Activated T-cell treated with anti-CD3 and anti-CD28 coated beads for 4 hours (primary cell): ENCODE measurements around the gene DUT.
"Not testable (repeated sequence)": the region's sequence is repeated elsewhere in the genome, so short reads cannot be mapped to it uniquely, and the experiment has no call there.

Experiments
- DNase-seq: peaks from one replicate; pipeline ENCODE4 v3.0.0-alpha.2; 2020

Gene DUT

DNA sequence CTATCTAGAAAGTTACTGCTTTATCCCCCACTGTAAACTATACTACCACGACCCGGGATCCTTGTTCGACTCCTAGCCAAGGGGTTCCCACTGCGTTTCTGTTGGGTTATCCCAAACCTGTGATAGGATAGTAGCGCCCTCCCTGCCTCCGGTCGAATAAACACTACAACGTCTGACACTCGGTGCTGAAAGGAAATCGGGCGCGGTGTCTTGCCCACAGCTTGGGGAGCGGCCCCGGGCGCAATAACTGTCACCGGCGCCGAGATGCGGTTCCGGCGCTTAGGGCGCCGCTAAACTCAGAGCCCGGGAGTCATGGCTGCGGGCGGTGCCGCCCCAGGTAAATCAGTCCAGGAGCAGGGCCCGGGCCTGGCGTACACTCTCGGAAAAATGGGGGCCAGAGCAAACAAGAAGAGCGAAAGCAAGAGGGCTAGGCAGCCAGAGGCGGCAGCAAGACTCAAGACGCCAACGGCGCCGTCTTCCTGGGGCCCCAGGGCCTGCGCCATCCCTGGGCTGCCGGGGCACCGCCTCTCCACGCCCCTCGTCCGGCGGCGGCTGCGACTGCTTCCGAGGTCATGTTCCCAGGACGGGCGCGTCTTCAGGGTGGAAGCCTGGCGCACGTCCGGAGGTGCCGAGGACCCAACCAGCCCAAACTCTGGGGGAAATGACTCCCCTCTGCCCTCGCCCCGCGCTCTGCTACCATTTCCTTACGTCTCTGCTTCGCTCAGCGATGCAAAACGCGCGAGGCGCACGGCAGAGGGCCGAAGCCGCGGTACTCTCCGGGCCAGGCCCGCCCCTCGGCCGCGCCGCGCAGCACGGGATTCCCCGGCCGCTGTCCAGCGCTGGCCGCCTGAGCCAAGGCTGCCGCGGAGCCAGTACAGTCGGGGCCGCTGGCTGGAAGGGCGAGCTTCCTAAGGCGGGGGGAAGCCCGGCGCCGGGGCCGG is at the start of gene DUT:
Gene DUT (plus strand): TSS at position 575 of the 941 bp plus-strand sequence. CDS start 87 bp downstream, at position 662.
- DNase-seq, result peak; percentile 55

DNA sequence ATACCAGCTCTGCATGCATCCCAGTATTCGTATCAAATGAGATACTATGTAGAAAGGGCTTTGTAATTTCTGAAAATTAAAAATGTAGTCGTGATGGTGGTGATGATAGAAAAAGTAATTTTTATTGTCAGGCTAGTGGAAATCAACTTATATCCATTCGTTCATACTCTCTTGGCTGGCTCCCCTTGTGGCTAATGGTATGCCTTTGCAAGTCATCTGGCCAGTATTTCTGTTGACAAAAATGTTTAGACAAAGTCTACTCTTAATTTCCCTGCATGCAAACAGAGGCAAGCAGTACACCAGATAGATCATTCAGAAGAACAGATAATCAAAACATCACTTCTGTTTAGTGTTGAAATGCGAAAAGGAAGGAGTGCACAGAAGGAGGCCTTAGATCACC is 49.6 kb upstream of the DUT start:
- no peak for DNase-seq

DNA sequence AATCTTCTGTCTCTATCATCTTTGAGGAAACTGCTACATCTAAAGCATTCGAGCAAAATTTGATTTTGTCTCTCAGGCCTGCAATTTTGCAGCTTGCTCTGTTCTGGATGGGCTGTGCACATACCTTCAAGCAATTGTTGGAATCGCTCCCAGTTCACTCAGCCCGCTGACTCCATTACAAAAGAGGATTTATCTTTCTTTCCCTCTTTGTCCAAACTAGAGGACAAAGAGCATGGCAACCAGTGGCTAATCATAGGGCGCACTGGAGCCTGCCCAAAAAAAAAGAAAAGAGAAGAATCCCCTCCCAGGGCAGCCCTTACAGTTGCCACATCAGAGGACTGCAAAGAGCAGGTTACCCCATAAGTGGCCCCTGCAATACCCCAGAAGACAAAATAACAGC is 49.0 kb upstream of the DUT start:
- DNase-seq, result no peak

DNA sequence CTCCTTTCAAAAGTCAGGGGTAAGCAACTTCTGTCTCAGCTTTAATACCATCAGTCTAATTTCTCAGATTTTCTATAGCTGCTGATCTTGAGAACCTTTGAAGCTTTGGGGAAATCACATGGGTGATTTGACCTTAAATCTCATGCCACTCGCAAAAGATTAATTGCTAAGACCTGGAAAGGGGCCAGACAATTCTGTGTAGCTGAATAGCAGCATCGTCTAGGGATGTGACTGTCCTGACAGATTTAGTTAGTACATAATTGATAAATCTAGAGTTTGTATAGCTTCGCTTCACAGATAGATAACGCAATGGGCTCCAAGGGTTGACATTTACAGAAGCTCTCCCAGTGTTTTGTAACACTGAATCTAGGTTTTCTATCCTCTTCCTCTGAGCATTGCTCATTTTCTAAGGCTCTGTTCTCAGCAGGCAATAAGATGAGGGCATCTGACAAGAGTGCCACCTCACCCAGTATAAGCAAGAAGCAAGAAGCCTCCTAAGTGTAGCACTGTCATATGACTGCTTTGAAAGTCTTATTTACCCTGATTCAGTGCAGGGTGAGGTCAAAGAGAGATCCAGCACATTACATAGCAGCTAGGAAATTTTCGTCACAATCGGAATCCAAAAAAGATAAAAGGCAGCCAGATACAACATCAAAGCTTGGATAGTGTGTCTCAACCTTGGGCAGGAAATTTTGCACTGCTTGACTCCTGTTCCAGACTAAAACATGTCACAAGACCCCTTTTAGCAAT is 47.7 kb upstream of the DUT start:
- DNase-seq, result no peak

DNA sequence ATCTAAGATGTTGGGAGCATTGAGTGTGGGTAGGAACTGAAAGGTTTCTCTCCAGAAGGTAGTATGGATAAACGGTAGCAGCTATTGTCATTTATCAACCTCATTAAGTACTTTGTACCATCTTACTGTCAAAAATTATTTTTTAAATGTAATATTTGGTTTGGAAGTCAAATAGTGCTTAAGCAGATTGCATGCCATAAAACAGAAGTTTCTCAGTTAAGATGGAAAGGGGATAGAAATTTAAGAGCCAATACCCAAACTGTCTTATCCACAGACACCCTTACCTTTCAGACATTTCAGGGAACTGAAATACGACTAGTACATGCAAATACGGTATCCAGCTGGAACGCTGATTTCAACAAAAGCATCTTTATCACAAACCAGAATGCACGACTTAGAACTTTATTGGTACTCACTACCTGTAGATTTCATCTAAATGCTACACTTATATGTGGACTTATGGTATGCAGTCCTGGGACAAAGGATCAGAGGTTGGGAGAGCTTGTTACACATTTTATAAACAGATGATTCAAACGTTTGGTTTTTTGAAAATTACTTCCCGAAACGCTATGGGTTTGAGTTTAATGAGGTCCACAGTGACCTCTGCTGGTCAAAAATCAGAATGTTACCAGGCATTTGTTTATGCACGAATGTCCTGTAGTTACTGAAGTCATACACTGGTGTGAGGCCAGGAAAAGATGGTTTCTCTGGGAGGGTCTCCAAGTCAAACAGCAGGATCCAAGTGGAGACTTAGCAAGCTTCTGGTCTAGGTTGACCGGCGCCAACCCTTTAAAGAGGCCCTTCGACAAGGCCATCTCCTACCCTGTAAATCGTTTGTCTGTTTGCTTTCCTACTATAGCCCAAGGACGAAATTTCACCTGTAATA is 45.7 kb upstream of the DUT start:
- DNase-seq, result peak; percentile 8

DNA sequence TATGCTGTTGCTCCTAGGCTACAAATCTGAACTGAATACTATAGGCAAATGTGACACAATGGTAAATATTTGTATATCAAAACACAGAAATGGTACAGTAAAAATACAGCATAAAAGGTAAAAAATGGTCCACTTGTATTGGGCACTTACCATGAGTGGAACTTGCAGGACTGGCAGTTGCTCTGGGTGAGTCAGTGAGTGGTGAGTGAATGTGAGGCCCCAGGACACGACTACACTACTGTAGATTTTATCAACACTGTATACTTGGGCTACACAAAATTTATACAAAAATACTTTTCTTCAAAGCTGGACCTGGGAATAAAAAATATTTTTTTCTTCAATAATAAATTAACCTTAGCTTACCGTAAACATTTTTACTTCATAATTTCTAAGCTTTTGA is 41.6 kb upstream of the DUT start:
- no peak for DNase-seq

DNA sequence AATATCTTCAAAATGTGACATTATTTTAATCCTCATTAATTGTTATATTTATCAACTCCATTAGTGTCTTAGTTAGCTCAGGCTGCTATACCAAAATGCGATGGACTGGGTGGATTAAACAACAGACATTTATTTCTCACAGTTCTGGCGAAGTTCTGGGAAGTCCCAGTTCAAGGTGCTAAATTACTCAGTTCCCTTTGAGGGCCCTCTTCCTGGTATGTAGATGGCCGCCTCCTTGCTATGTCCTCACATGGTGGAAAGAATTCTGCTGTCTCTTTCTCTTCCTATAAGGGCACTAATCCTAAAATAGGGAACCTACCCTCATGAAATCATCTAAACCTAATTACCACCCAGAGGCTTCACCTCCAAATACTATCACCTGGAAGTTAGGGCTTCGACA is 38.8 kb upstream of the DUT start:
- DNase-seq, result no peak

DNA sequence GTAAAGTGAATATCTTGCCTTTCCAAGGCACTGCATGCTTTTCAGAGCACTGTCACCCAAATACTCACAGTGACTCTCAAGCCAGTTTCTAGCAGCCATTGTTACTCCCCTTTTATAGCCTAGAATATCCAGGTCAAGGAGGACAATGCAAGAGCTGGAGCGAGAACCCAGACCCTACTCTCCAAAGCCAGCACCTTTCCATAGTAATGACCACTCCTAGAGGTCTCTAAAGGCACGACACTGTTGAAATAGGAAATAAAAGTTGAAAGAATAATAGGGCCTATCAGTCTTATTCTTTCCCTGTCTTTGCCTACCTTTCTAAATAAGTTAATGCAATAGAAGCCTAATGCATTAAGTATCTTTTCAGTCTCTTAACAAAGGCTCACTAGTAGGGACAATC is 33.6 kb upstream of the DUT start:
- DNase-seq, result no peak

DNA sequence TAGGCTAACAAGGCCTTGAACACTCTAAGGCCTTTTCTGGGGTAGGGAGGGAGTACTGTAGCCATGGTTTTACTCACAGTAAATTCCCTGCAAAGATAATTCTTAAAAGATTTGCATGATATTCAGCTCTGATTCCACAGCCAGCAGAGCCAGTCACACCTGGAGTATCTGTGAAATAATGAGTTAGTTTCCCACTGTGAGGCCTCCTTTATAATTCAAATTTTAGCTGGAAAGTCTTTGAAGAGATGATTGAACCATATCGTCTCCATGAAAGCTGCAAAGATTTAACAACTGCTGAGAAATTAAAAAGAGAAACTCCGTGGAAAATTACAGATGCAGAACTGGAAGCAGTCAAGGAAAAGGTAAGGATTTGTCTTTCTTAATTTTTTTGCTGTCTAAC is 32.3 kb upstream of the DUT start:
- no peak for DNase-seq

DNA sequence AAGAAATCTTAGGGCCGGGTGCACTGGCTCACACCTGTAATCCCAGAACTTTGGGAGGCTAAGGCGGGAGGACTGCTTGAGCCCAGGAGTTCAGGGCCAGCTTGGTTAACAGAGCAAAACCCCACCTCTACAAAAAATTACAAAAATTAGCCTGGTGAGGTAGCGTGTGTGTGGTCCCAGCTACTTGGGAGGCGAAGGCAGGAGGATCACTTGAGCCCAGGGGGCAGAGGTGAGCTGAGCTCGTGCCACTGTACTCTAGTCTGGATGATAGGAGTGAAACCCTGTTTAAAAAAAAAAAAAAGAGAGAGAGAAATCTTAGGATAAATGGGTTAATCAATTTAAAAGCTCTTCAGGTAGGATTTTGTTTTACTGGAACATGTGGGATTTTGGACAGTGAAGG is 31.2 kb upstream of the DUT start:
- DNase-seq, result no peak

DNA sequence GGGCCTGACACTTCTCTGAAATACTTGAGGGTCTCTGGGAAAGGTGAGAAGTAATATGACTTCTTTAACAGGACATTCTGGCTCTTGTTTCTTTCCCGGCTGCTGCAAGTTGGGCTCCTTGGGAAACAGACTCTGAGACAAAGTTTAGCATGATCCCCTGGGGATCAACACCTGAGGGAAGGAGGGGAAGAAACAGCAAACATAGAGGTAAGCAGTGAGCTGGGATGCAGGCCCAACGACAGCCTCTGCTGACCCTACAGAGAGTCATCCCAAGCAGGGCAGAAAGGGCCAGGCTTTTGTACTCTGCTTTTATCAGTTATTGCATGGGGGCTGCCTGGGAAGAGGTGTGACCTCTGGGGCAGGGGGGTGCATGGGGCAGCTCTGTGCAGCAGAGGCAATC is 26.8 kb upstream of the DUT start:
- no peak for DNase-seq

DNA sequence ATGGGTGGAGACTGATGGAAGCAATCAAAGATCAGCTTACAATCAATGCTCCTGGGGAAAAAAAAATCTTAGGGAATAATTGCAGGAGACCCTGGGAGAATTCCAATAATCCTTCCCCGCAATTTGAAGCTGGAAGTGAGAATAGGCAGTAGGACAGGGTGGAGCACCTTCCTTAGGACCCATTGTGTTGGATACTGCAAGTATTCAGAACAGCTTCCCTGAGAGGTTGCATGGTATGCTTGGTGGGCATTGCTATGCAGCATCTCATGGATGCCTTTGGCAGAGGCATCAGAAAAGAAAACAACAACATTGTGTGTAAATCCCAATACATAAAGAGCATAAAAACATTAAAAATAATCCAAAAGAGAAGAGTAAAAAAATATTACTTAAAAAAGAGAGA is 24.6 kb upstream of the DUT start:
- DNase-seq, result no peak

DNA sequence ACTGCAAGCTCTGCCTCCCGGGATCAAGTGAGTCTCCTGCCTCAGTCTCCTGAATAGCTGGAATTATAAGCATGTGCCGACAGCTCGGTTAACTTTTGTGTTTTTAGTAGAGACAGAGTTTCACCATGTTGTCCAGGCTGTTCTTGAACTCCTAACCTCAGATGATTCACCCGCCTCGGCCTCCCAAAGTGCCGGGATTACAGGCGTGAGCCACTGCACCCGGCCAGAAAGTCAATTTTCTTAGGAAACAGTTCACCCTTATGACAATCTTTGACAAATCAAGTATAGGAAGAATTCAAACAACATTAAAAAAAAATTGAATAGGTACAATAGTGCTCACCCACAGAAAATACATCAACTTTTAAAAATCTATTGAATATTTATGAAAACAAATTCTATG is 23.6 kb upstream of the DUT start:
- no peak for DNase-seq

DNA sequence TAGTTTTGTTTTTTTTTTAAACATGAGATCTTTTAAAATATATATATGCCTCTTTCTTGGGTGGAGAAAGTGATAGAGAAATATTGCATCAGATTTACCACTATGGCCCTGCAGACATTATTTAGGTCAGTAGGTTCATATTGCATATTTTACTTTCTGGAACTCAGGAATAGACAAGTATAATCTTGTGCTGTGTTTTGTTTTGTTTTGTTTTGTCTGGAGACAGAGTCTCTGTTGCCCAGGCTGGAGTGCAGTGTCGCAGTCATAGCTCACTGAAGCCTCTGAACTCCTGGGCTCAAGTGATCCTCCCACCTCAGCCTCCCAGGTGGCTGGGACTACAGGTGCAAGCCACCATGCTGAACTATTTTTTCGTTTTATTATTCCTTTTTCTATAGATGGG is 21.5 kb upstream of the DUT start:
- DNase-seq, result no peak

DNA sequence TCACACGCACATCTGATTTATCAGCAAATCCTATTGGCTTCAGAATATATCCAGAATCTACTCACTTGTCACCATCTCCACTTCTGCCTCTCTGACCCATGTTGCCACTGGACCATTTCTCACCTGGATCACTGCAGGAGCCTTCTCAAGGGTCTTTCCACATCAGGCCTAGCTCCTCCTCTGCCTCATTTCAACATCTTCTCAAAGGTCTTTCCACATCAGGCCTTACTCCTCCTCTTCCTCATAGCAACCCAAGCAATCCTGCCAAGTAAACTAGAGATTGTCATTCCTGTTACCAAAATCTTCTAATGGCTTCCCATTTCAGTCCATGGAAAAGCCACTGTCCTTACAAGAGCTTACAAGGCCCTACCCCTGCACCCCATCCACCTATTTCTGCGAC is 18.0 kb upstream of the DUT start:
- no peak for DNase-seq

DNA sequence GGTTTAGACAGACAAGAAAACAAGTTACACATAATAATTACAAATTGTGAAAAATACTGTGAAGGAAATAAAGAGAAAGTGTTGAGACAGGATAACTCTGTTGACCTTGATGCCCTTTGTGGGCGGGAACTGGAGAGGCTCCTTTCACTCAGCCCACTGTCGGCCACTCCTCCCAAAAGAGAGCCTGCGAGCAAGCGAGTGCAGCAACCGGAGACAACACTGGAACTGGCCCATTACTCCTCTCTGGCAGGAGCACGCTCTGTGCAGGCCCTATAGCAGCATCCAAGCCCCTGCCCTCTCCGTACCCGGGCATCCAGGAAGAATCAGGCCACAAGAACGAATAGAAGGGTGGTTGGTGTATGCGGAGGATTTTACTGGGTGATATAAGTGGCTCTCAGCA is 16.2 kb upstream of the DUT start:
- no peak for DNase-seq

DNA sequence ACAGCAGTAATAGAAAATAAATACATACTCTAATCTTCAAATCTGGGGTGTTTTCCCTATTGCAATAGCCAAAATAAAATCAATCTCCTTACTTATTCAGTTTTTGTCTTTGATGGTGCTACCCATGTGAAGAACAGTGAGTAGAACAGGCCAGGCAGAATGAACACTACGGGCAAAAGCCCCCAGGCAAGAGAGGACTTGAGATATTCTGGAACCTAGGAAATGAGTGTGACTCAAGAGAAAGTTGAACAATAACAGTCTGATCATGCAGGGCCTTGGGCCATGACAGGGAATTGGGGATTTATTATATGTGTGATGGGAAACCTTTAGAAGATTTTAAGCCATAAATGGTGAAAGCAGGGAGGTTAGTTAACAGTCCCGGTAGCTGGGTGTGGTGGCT is 14.0 kb upstream of the DUT start:
- no peak for DNase-seq

DNA sequence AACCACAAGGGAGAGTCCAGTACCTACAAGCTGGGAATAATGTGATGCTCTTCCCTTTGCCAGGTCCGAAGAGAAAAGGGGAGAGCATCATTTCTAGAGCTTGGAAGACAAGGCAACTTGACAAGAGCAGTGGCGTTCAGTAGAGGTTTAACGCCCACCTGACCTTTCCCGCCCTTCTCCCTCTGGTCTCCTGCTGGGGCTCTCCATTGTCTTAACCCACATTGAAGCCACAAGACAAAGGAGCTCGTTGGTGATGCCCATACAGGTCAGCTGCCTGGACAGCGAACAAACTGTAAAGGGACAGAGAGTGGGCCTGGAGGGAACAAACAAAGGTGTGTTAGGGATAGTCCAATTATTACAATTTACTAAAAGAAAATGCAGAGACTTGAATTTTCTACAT is 13.1 kb upstream of the DUT start:
- DNase-seq, result no peak

DNA sequence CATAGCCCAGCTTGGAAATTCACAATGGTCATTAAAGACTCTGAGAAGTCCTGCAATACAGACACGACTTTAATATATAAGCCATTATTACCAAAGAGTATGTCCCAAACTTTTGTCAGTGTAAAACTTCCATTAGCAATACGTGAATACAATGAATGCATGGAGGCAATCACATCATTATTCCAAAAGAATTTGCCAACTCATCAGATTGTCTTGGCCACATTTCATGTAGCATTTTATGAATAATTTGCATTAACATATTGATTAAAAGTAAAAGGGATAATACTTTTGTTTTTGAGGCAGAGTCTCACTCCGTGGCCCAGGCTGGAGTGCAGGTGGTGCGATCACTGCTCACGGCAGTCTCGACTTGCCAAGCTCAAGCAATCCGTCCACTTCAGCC is 7.9 kb upstream of the DUT start:
- DNase-seq, result no peak

DNA sequence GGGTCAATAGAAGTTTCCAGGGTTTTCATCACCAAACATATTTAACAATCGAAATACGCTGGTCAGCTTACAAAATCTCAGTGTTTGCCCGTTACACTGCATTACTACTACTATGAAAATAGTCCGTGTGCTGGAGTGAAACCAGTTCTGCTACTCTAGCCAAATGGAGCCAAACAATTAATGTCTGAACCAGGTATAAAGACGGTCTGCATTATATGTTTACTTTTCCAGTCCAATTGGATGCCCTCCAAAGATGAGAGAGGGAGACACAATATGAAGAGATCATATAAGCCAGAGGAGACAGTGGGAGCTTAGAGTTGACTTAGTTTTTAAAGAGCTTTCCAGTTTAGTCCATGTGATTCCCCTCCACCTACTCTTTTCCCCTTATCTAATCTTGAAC is 6.3 kb upstream of the DUT start:
- DNase-seq, result no peak

DNA sequence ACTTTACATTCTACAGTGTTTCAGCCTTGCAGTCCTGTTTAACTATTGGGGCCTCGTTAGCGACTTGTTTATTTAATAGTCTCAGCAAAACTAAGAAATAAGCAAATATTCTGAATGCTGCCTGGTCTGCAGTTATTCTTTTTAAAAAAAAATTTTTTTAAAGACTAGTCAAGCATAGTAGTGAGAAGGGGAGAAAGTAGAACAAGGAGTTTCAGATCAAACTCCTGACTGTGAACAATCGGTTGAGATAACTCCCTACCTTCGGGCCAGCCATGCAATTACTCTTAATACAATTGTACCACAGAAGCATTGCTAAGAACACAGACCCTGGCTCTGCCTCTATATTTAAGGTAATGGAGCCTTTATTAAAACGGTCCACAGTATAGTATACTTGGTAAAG is 5.8 kb upstream of the DUT start:
- no peak for DNase-seq

DNA sequence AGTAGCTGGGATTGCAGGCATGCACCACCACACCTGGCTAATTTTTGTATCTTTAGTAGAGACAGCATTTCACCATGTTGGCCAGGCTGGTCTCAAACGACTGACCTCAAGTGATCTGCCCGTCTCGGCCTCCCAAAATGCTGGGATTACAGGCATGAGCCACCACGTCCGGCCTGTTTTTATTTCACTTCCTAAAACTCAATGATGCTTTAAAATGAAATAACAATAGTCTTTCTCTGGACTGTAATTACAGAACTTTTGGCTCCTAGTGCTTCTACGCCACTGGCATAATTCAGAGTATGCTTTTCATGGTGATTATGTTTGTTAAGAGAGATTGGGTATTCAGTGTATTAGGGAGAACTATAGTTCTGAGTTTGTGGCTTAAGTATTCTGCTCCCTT is 5.0 kb upstream of the DUT start:
- not testable (repeated sequence) for DNase-seq

DNA sequence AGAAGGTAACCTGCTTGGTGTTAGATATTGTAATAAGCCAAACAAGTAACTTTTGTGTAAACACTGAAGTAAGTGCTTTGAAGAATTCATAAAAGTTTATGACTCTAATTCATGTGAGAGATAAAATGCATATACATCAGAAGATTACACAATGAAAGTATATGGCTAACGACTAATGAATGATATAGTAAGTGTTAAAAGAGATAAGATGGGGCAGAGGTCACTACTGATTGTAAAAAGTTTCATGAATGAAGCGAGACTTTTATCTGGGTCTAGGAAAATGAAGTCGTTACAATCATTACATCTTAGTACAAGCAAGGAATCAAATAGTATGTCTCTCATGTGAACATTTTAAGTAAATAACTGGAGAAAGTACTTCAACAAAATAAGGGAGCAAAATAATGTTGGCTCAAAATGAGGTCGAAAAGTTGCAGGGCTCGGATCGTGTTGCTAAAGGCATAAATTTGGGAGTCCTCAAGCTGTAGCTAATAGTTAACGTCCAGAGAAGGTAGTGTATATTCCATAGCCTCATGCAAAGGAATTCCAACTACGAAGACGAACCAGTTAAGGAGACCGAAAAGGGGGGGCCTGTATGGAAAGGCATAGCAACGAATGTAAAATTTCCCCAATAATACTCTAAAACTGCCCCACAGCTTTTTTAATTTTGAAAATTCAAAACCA is 984 bp upstream of the DUT start:
- DNase-seq, result no peak
